SU-DHL-6 (cell line): ENCODE data around the gene RBFA.

Experiments used
- H2AFZ ChIP-seq: fragments of 200-600 bp; sonication (generic); 2 replicates; pipeline ENCODE4 v1.6.1; 2014; ENCODE audit warnings: low read depth, mild to moderate bottlenecking, moderate library complexity, mixed read lengths, antibody characterized with exemption, low read length; ENCODE audit not compliant: severe bottlenecking
- H3F3A ChIP-seq: fragments of 200-600 bp; shearing (Covaris generic); 2 replicates; pipeline ENCODE4 v1.6.0; 2016; ENCODE audit warnings: antibody characterized with exemption, mild to moderate bottlenecking; ENCODE audit not compliant: insufficient read depth
- H3K27ac ChIP-seq: fragments of 200-600 bp; sonication (generic); 2 replicates; pipeline ENCODE4 v1.5.1; 2016; ENCODE audit warnings: low read depth, mild to moderate bottlenecking, low read length, moderate library complexity, mixed read lengths
- H3K27me3 ChIP-seq: fragments of 200-600 bp; sonication (generic), shearing (Covaris generic); 2 replicates; pipeline ENCODE4 v1.6.0; 2014; ENCODE audit warnings: mild to moderate bottlenecking, low read length
- H3K36me3 ChIP-seq: fragments of 200-600 bp; sonication (generic); 2 replicates; pipeline ENCODE4 v1.6.1; 2014; ENCODE audit warnings: mild to moderate bottlenecking, low read length, mixed read lengths
- H3K4me2 ChIP-seq: fragments of 300-600, 200-600 bp; shearing (Covaris generic), sonication (generic); 2 replicates; pipeline ENCODE4 v1.6.0; 2014; ENCODE audit warnings: low read length, low read depth, mild to moderate bottlenecking; ENCODE audit not compliant: poor library complexity, severe bottlenecking
- H3K4me3 ChIP-seq: fragments of 200-600 bp; sonication (generic); 2 replicates; pipeline ENCODE4 v1.5.1; 2014; ENCODE audit warnings: antibody characterized with exemption, low read length, mild to moderate bottlenecking, mixed read lengths; ENCODE audit not compliant: insufficient read depth, poor library complexity, severe bottlenecking
- H3K79me2 ChIP-seq: fragments of 200-600 bp; sonication (generic); 2 replicates; pipeline ENCODE4 v1.6.1; 2014; ENCODE audit warnings: mild to moderate bottlenecking, low read length, moderate library complexity; ENCODE audit not compliant: insufficient read depth
- H3K9ac ChIP-seq: fragments of 200-600 bp; sonication (generic); 2 replicates; pipeline ENCODE4 v1.7.0; 2014; ENCODE audit warnings: mild to moderate bottlenecking, low read length
- H3K9me2 ChIP-seq: fragments of 200-600 bp; sonication (generic); replicated peaks from 2 replicates; pipeline ENCODE4 v1.6.1; 2014; ENCODE audit warnings: low read length; ENCODE audit not compliant: insufficient read depth
- H3K9me3 ChIP-seq: fragments of 200-600 bp; sonication (generic); 2 replicates; pipeline ENCODE4 v1.6.1; 2014; ENCODE audit warnings: low read length, mixed read lengths; ENCODE audit not compliant: insufficient read depth
- H4K20me1 ChIP-seq: fragments of 200-600 bp; sonication (generic); 2 replicates; pipeline ENCODE4 v1.6.1; 2014; ENCODE audit warnings: low read depth, mild to moderate bottlenecking, antibody characterized with exemption, low read length, moderate library complexity, mixed read lengths
- CTCF ChIP-seq: fragments of 200-600 bp; sonication (generic); IDR thresholded peaks from one replicate; pipeline ENCODE4 v1.5.1; 2017; ENCODE audit warnings: antibody characterized with exemption, mild to moderate bottlenecking, low read length, moderate library complexity; ENCODE audit not compliant: insufficient read depth, poor library complexity, severe bottlenecking
- EZH2phosphoT487 ChIP-seq: fragments of 200-600 bp; sonication (generic), shearing (Covaris generic); conservative IDR thresholded peaks from 2 replicates; pipeline ENCODE4 v1.6.1; 2018; ENCODE audit warnings: mild to moderate bottlenecking, antibody characterized with exemption, low read length, moderate library complexity, mixed read lengths

The RBFA gene

GRCh38 chr18:80068571-80069272 lies 34.5 kb downstream of the RBFA start:
- Histone ChIP-seq H3K9me3 (peaks cover 4% of the 10 kb centered on the region; the same call in 1 of the 2 replicates), H3K27me3 (no peaks in the 10 kb centered on the region), H3K9ac (no peak overlapping the region), H2AFZ (no peak overlapping the region), H3K4me3 (no peak overlapping the region), H3K9me2 (no peaks in the 10 kb centered on the region), H3K36me3 (no peaks in the 10 kb centered on the region), H4K20me1 (no peaks in the 10 kb centered on the region), H3K4me2 (no peak overlapping the region), H3F3A (no peaks in the 10 kb centered on the region), H3K79me2 (no peaks in the 10 kb centered on the region), H3K27ac (no peak overlapping the region)
- no peak for TF ChIP-seq EZH2phosphoT487
- TF ChIP-seq CTCF, result no peak

GRCh38 chr18:80070825-80071224 lies 36.6 kb downstream of the RBFA start:
- no peak overlapping the region for H3K4me3 ChIP-seq
- H3K9me3 ChIP-seq, result peaks cover 7% of the 10 kb centered on the region; the same call in 1 of the 2 replicates
- H3K9me2 ChIP-seq, result no peaks in the 10 kb centered on the region
- H3K9ac ChIP-seq, result no peak overlapping the region
- H3K4me2 ChIP-seq, result no peak overlapping the region
- no peaks in the 10 kb centered on the region for H3K79me2 ChIP-seq
- TF ChIP-seq CTCF (no peak), EZH2phosphoT487 (no peak)
- H3K27ac ChIP-seq, result no peak overlapping the region
- H3K27me3 ChIP-seq, result no peaks in the 10 kb centered on the region
- no peaks in the 10 kb centered on the region for H3K36me3 ChIP-seq
- H2AFZ ChIP-seq, result no peak overlapping the region
- H4K20me1 ChIP-seq, result no peaks in the 10 kb centered on the region
- no peaks in the 10 kb centered on the region for H3F3A ChIP-seq

- H3K27ac ChIP-seq, result no peak overlapping the region
- no peaks in the 10 kb centered on the region for H3K79me2 ChIP-seq
- H3F3A ChIP-seq, result no peaks in the 10 kb centered on the region
- no peak overlapping the region for H3K4me3 ChIP-seq
- no peak overlapping the region for H3K9ac ChIP-seq
- peaks cover 7% of the 10 kb centered on the region; the same call in 1 of the 2 replicates for H3K9me3 ChIP-seq
- H3K9me2 ChIP-seq, result no peaks in the 10 kb centered on the region
- no peaks in the 10 kb centered on the region for H4K20me1 ChIP-seq
- H3K27me3 ChIP-seq, result no peaks in the 10 kb centered on the region
- H3K36me3 ChIP-seq, result no peaks in the 10 kb centered on the region
- H3K4me2 ChIP-seq, result no peak overlapping the region
- no peak overlapping the region for H2AFZ ChIP-seq
- TF ChIP-seq CTCF, result no peak
- no peak for TF ChIP-seq EZH2phosphoT487
Observed at GRCh38 chr18:80074183-80074582, 39.9 kb downstream of the RBFA start.
